GM15510 (cell line): ENCODE measurements around the gene SERPINB12.

Experiments
- POLR2A ChIP-seq: IDR thresholded peaks from 3 replicates; pipeline ENCODE4 v1.6.1; 2011; ENCODE audit warnings: borderline replicate concordance; ENCODE audit not compliant: insufficient read length; ENCODE audit errors: extremely low read depth

Gene SERPINB12

DNA sequence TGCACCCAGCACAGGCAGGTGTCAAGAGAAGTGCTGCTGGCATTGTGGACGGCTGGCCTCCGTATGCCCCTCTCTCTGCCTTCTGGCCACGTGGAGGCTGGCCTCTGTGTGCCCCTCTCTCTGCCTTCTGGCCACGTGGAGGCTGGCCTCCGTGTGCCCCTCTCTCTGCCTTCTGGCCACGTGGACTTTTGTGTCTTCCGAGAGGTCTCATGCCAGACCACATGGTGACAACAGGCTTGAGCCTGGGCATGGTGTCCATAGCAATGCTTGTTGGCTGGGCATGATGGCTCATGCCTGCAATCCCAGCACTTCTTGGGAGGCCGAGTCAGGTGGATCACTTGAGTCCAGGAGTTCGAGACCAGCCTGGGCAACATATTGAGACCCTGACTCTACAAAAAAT, 25.7 kb downstream of the SERPINB12 start:
- TF ChIP-seq POLR2A = no peak

GRCh38 chr18:63570721-63571120, 28.6 kb downstream of the SERPINB12 start:
- TF ChIP-seq POLR2A = no peak

DNA sequence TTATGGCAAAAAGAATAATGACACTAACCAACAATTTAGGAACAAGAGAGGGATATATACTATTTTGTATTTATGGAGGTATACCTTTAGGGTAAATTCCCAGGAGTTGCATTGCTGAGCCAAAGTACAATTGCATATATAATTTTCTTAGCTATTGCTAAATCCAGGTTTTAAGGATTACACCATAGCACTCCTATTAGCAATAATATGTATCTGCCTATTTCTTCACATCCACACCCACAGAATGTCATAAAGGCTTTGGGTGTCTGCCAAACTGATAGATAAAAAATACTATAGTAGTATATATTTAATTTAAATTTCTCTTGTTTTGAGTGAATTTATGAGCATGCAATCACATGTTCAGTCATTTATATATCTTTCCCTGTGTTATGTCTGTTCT, 33.5 kb downstream of the SERPINB12 start:
- TF ChIP-seq POLR2A = no peak

GRCh38 chr18:63578357-63578958, 36.3 kb downstream of the SERPINB12 start:
- no peak for TF ChIP-seq POLR2A

- no peak for TF ChIP-seq POLR2A
These were observed 37.4 kb downstream of the SERPINB12 start for GRCh38 chr18:63579616-63580015.

GRCh38 chr18:63585988-63586387, 43.8 kb downstream of the SERPINB12 start:
- no peak for TF ChIP-seq POLR2A

DNA sequence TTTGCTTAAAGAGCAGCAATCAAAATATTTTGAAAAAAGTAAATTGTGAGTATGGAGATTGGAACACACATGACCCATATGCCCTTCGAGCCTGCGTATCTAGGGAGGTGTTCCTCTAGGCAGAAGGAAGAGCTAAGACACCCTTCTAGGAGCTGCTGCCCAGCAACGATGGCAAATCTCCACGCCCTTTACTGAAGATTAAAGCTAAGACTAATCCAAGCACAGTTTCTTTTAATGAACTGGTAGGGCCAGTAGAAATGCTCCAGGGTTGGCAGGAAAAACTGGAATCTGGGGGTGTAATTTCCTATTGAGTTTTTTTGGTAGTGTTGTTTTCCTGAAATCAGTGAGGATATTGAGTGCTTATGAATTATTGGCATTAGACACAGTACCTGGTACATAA, 44.3 kb downstream of the SERPINB12 start:
- TF ChIP-seq POLR2A = no peak

- TF ChIP-seq POLR2A = no peak
These were observed 44.8 kb downstream of the SERPINB12 start, which contains the start of gene SERPINB13 for GRCh38 chr18:63586966-63587365. TSS of gene SERPINB13 (plus strand) at chr18:63587343. CDS start at chr18:63588668, 1,325 bp downstream.

DNA sequence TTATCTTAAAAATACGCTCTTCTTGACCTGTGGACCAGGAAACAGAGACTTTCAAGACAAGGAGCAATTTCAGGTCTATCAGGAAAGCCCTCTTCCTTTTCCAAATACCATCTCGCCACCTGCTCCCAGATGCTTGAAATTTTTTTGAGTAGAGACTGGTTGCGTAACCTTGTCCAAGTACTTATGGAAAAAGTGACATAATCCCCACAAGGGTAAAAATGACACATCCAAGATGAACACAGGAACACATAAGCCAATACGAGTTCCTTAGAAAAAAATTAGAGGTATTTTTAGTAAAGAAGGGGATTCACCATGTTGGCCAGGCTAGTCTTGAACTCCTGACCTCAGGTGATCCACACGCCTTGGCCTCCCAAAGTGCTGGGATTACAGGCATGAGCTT, 46.7 kb downstream of the SERPINB12 start:
- no peak for TF ChIP-seq POLR2A

DNA sequence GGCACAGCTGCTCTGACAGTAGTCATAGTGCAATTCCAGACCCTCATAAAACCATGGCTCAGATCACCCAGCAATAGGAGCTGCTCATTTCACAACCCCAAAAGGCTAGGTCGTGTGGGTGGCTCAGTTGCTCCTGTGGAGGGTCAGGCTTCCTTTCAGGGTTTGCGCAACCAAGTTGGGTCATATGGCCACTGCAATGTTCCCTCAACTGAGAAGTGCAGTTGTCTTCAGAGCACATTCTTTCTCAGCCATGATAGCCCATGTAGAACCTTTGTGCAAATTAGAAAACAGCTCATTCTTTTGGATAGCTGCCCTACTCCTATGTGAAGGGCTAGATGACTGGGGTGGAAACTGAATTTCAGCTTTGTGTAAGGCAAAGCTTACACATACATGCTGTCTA, 48.2 kb downstream of the SERPINB12 start:
- no peak for TF ChIP-seq POLR2A

- TF ChIP-seq POLR2A = no peak
These were observed 49.0 kb downstream of the SERPINB12 start for GRCh38 chr18:63590966-63591695.

- TF ChIP-seq POLR2A = no peak
These were observed 49.6 kb downstream of the SERPINB12 start for GRCh38 chr18:63591725-63592124.

DNA sequence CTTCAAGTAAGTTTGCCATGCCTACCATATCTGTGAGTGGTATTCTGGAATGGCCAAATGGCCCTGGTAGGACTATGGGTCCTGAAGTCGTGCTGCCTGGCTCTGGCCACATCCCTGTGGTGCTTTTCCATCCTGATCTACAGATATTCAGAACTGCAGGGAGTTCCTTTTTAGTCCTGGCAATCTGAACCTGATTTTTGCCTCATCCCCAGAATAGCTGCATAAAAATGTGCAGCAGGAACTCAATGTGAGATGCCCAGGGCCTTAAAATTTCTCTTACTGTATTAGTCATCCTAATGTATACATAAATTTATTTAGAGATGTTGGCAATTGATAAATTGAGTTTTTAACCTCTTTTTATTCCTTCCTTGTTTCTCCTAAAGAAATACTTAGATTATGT, 50.3 kb downstream of the SERPINB12 start:
- TF ChIP-seq POLR2A = no peak

DNA sequence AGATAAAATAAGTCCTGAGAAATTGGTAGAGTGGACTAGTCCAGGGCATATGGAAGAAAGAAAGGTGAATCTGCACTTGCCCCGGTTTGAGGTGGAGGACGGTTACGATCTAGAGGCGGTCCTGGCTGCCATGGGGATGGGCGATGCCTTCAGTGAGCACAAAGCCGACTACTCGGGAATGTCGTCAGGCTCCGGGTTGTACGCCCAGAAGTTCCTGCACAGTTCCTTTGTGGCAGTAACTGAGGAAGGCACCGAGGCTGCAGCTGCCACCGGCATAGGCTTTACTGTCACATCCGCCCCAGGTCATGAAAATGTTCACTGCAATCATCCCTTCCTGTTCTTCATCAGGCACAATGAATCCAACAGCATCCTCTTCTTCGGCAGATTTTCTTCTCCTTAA, 54.8 kb downstream of the SERPINB12 start:
- no peak for TF ChIP-seq POLR2A

DNA sequence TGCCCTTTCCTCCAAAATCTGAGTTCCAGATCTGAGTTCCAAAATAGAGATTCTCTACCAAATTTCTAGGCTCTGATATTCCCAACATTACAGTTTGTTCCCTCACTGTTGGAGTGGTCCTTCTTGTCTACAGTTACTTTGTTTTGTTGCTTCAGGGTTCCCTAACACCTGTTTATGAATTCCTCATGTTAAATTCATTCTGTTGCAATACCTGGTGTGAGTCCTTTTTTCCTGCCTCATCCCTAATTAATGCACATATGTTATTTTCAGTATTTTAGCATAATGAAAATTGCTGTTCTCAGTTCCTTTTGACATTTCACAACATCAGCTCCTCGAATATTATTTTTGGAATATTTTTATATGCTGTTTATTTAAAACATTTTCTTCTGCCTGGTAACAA, 61.2 kb downstream of the SERPINB12 start:
- TF ChIP-seq POLR2A = no peak

GRCh38 chr18:63603772-63604171, 61.6 kb downstream of the SERPINB12 start:
- TF ChIP-seq POLR2A = no peak
